HUES6 (cell line): ENCODE measurements around the gene PIP4P1.
A peak's percentile ranks its signal among the peaks of the same experiment; 100 is the strongest.

Experiments used
- H3K27ac ChIP-seq: 2 replicates; pipeline ENCODE4 v1.7.0; 2013; ENCODE audit warnings: low read depth, mild to moderate bottlenecking, low read length, inconsistent platforms
- H3K27me3 ChIP-seq: 2 replicates; pipeline ENCODE4 v1.6.1; 2013; ENCODE audit warnings: low read length; ENCODE audit not compliant: control insufficient read depth, insufficient read depth
- H3K36me3 ChIP-seq: 2 replicates; pipeline ENCODE4 v1.6.1; 2013; ENCODE audit warnings: low read length; ENCODE audit not compliant: control insufficient read depth, insufficient read depth
- H3K4me1 ChIP-seq: 2 replicates; pipeline ENCODE4 v1.6.1; 2013; ENCODE audit warnings: low read length; ENCODE audit not compliant: control insufficient read depth, insufficient read depth
- H3K4me3 ChIP-seq: 2 replicates; pipeline ENCODE4 v1.5.1; 2013; ENCODE audit warnings: low read depth, low read length
- H3K9ac ChIP-seq: one replicate; pipeline ENCODE4 v1.6.1; 2013; ENCODE audit warnings: mild to moderate bottlenecking, low read length
- H3K9me3 ChIP-seq: 2 replicates; pipeline ENCODE4 v1.6.1; 2013; ENCODE audit warnings: low read depth, low read length; ENCODE audit not compliant: control insufficient read depth, insufficient read depth

Gene PIP4P1

DNA sequence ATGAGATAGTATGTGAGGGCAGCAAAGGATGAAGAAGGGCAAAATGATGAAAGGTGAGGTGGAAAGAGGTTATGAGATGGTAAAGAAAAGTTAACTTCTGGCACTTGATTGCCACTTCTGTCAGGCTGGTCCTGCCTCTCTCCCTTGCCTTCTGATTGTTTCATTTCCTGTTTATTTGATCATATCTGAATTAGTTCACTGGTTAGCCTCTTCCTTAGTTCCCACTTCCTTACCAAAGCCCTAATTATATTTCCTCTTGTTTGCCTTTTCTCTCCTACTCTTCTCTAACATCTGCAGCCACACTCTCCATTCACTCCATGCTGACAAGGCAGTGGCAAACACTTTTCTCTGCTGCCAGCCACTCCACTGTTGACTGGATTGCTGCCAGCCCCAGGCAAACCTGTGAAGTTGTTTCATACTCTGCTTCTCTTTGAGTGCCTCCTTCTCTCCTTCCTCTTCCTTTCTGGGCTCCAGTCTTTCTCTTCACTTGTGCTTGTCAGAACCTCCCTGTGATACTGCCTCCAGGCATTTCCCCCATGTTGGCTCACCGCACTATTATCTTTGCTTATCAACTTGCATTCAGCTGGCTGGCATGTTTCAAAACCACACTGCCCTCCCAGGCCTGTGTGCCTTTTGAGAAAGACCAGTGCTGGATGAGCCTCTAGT lies 16.1 kb upstream of the PIP4P1 start:
- no peaks in the 10 kb centered on the region for H3K27me3 ChIP-seq
- no peak overlapping the region; the same call in 1 of the 2 replicates for H3K27ac ChIP-seq
- H3K4me3 ChIP-seq = no peak overlapping the region
- H3K36me3 ChIP-seq = peaks cover 75% of the 10 kb centered on the region
- peaks cover 16% of the 10 kb centered on the region for H3K4me1 ChIP-seq
- no peaks in the 10 kb centered on the region for H3K9me3 ChIP-seq
- H3K9ac ChIP-seq = no peak overlapping the region

DNA sequence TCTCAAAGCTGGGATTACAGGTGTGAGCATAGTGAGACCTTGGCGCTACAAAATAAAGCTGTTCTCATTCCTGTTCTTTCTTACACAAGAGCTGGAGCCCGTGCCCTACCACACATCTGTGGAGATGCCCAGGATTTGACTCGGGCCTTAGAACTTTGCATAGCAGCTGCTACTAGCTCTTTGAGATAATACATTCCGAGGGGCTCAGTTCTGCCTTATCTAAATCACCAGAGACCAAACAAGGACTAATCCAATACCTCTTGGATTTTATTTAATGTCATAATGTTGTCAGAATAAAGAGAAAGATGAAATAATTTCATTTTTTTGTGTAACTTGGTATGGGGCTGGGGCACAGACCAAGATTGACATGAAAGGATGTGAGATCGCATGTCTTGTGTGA lies 15.5 kb upstream of the PIP4P1 start:
- no peak overlapping the region for H3K27ac ChIP-seq
- no peak overlapping the region for H3K4me3 ChIP-seq
- H3K36me3 ChIP-seq = peaks cover 81% of the 10 kb centered on the region
- H3K9me3 ChIP-seq = no peaks in the 10 kb centered on the region
- H3K9ac ChIP-seq = no peak overlapping the region
- peaks cover 11% of the 10 kb centered on the region for H3K4me1 ChIP-seq
- no peaks in the 10 kb centered on the region for H3K27me3 ChIP-seq

DNA sequence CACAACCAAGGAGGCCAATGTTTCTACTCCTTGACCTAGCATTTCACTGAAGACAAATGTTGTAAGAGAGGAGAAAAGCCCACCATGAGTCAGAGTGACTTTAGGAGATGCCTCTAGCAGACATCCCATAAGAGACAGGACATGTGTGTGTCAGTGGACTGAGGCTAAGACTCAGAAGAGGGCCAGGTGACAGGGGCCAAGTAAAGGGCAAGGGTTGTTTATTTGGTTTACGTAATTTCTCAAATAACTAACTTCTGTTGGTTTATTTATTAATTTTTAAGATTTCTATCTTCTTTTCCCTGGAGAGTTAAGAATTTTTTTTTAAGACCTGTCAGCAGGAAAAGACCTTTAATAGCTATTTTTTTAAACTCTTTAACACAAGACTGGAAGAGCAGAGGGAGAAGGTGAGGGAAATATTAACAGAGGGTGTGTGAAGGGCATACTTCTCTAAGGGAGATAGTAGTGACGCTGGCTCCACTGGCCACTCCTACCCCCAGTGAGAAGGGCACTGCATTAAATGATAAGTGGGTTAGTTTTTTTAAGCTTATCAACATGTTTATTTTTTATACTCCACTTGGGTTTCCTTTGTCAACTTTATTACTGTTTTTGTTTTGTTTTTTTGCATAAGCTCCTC lies 11.4 kb upstream of the PIP4P1 start:
- Histone ChIP-seq H3K4me3 (no peak overlapping the region; the same call in 1 of the 2 replicates), H3K27me3 (no peaks in the 10 kb centered on the region), H3K27ac (no peak overlapping the region), H3K9me3 (no peaks in the 10 kb centered on the region), H3K36me3 (peaks cover 63% of the 10 kb centered on the region), H3K9ac (no peak overlapping the region), H3K4me1 (peaks cover 16% of the 10 kb centered on the region)

DNA sequence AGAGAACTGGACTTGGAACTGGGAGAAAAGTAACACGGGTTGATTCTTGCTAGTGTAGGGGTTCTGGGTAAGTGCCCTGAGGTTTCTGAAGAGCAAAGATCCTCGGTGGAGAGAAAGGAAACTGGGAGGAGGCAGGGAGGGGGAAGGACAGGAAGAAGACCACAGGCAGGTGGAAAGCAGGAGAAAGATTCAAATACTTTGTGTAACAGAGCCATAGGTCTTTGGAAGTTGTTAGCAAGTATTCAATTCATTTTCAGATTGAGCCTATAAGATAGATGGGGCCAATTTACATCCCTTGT lies 9.3 kb upstream of the PIP4P1 start:
- Histone ChIP-seq H3K27ac (no peak overlapping the region; the same call in 1 of the 2 replicates), H3K36me3 (peaks cover 42% of the 10 kb centered on the region), H3K4me3 (peak overlapping the region; percentile 92), H3K27me3 (no peaks in the 10 kb centered on the region), H3K4me1 (peaks cover 11% of the 10 kb centered on the region), H3K9me3 (no peaks in the 10 kb centered on the region), H3K9ac (peak overlapping the region; percentile 96)

DNA sequence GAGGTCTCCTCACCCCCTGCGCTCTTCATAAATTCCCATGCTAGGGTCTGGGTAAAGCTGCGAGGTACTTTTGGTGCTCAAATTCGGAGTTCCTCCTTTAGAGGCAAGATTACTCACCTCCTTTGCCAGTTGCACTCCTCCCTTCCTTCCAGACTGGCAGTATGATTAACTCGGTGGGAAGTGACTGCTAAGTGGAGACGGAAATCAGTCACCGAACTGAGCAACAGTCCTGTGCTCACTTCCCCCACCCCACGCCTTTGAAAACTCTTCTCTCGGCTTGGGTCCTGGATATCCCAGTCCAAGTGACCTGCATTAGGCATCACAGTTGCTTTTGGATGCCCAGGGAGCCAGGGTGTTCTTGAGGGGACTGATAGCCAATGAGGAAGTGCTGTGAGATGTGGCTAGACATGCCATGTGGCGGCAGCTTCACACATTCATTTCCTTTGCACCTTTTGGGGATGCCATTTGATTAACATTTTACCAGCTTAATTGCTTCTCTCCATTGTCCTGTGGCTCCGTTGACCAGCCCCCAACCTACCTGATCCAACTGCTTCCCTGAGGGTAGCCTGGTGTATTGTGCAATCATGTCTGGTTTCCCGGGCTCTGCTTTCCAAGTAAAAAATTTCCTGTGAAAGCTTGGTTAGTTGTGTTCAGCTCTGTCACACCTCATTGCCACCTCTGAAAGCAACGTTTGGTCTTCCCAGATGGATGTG lies 8.8 kb upstream of the PIP4P1 start:
- Histone ChIP-seq H3K4me3 (peak overlapping the region; percentile 92), H3K9me3 (no peaks in the 10 kb centered on the region), H3K27ac (peak overlapping the region; percentile 68; the same call in 1 of the 2 replicates), H3K4me1 (peaks cover 11% of the 10 kb centered on the region), H3K9ac (peak overlapping the region; percentile 96), H3K36me3 (peaks cover 37% of the 10 kb centered on the region), H3K27me3 (no peaks in the 10 kb centered on the region)

DNA sequence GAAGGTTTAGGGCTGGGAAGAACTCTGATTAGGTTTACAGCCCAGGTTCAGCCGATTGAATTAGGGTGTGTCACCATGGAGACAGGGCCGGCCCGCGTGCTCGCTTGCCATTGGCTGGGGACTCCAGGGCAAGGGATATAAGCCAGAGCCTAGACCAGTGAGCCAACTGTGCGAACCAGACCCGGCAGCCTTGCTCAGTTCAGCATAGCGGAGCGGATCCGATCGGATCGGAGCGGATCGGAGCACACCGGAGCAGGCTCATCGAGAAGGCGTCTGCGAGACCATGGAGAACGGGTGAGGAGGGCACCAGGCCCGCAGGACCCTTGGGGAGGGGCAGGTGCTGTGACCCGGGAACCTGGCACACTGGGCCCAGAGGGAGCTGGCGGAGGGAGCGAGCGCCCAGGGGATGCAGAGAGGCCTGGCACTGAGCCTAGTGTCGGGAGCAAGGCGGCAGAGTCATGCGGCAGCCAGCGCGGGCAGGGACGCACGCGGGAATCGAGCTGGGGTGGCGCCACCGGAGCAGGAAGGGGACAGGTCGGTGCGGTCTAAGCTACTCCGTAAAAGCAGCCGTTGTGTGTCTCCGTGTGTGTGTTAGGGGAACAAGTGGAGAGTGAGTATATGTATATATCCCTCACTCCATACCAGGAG lies 8.1 kb upstream of the PIP4P1 start, which contains the start of gene PNP:
Gene PNP, plus strand, starts transcription at position 165 of the 648 bp plus-strand sequence. Its CDS starts 119 bp downstream, at position 284.
- H3K4me3 ChIP-seq = peak within 1 kb of the TSS; percentile 92
- peaks cover 11% of the 10 kb centered on the region for H3K4me1 ChIP-seq
- H3K27me3 ChIP-seq = no peaks in the 10 kb centered on the region
- peak within 1 kb of the TSS; percentile 96 for H3K9ac ChIP-seq
- no peaks in the 10 kb centered on the region for H3K9me3 ChIP-seq
- peak within 1 kb of the TSS; percentile 68; the same call in 1 of the 2 replicates for H3K27ac ChIP-seq
- peaks cover 30% of the 10 kb centered on the region for H3K36me3 ChIP-seq

DNA sequence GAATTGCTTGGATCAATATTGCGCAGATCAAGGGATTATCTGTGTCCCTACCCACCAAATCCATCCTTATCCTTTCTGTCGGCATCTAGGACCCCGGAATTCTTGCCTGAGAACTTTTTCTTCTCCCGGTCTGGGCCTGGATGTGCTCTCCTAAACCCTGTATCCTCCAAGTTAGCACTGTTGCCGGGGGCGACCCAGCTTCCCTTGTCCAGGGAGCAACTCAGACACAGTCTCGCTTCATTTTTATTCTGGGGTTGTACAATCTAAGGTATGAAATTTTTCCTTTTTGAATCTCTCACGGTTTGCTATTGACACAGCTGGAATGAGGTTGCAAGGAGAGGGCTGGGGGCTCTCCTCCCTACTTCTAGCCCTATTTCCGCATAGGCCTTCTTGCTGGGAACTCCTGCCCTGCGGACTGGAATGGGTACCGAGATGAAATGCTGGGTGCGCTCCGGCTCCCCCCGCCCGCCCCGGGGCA lies 7.6 kb upstream of the PIP4P1 start:
- no peaks in the 10 kb centered on the region for H3K27me3 ChIP-seq
- peaks cover 11% of the 10 kb centered on the region for H3K4me1 ChIP-seq
- no peaks in the 10 kb centered on the region for H3K9me3 ChIP-seq
- H3K36me3 ChIP-seq = peaks cover 24% of the 10 kb centered on the region
- no peak overlapping the region for H3K27ac ChIP-seq
- H3K4me3 ChIP-seq = peak overlapping the region; percentile 92
- peak overlapping the region; percentile 27 for H3K9ac ChIP-seq

DNA sequence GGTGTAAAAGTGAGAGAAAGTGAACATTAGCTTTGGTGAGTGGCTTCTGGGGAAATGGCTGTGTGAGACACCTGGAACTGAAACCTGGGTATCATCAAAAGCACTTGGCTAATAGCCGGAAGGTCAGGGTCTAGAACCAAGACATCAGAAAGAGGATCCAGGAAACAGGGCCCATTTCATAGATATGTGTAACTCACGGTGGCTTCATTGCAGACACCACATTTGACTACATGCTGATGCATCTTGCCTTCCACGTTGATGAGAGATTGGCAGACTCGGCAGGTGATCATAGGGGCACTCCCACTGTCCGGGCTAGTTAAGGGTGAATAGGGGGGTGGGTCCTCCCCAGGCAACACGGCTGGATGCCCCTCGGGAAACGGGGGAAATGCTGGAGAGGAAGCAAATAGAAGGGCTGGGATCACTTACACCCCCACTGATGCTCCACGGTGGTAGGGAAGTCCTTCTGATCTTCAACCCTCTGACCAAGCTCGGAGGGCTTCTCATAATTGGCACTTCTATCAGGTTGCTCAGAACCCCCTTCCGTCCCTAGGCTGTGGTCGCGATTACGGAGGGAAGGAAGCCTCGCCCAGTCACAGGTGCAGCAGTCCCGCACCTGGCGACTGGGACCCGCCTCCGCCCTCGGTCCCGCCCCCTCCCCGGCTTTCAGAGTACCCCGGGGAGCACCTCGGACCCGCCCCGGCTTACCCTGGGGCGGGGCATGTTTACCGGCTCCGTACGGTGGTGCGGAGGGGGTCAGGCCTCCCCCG lies 593 bp downstream of the PIP4P1 start:
- Histone ChIP-seq H3K9ac (peak overlapping the region; percentile 81), H3K4me3 (peak overlapping the region; percentile 97), H3K27me3 (no peaks in the 10 kb centered on the region), H3K9me3 (no peaks in the 10 kb centered on the region), H3K27ac (peak overlapping the region; percentile 78; the same call in 1 of the 2 replicates), H3K36me3 (peaks cover 48% of the 10 kb centered on the region), H3K4me1 (peaks cover 8% of the 10 kb centered on the region)

DNA sequence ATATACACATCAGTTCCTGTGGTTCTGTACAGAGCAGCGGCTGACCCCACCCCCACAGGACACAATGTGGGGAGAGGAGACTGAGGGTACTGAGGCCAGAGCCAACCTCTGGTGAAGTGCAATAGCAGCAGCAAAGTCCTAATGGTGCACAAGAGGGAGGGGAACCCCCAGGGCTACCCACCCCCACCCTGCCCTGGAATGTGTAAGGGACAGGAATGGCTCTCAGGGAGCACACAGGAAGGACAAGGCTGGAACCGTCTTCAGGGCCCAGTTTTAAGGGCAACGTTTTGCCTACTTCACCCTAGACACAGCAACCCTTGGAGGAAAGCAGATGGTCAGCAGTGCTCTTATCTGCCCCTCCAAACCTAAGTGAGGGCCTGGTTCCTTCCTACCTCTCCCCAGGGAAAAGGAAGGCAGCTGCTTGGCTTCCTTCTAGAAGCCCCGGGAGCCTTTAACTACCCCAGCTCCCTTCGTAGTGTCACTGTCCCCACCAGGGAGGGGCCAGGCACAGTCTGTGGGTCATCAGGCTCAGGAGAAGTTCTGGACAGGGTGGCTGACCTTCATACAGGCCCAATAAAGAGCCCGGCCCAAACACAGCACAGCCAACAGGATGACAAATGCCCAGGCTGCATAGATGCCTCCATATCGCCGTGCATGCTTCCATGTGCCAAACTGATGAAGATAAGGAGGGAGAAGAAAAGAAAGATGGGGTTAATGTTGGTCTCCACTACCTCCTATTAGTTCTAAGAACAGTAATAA lies 3.0 kb downstream of the PIP4P1 start:
- Histone ChIP-seq H3K27me3 (no peaks in the 10 kb centered on the region), H3K9ac (no peak overlapping the region), H3K9me3 (no peaks in the 10 kb centered on the region), H3K4me3 (no peak overlapping the region), H3K4me1 (peaks cover 8% of the 10 kb centered on the region), H3K36me3 (peaks cover 48% of the 10 kb centered on the region), H3K27ac (no peak overlapping the region)

DNA sequence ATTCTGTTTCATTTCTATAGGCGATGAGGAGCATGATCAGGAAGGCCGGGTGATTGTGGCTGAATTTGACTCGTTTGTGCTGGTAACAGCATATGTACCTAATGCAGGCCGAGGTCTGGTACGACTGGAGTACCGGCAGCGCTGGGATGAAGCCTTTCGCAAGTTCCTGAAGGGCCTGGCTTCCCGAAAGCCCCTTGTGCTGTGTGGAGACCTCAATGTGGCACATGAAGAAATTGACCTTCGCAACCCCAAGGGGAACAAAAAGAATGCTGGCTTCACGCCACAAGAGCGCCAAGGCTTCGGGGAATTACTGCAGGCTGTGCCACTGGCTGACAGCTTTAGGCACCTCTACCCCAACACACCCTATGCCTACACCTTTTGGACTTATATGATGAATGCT lies 4.3 kb downstream of the PIP4P1 start:
- peak overlapping the region; percentile 91 for H3K4me3 ChIP-seq
- peaks cover 54% of the 10 kb centered on the region for H3K36me3 ChIP-seq
- H3K9me3 ChIP-seq = no peaks in the 10 kb centered on the region
- no peaks in the 10 kb centered on the region for H3K27me3 ChIP-seq
- H3K9ac ChIP-seq = no peak overlapping the region
- no peak overlapping the region for H3K27ac ChIP-seq
- H3K4me1 ChIP-seq = peaks cover 4% of the 10 kb centered on the region
